HG02970 (cell line): ENCODE data around the gene PHTF2.
"Not testable (repeated sequence)": the region's sequence is repeated elsewhere in the genome, so short reads cannot be mapped to it uniquely, and the experiment has no call there.

Experiments used
- ATAC-seq: cut with Tn5 transposase; IDR thresholded peaks from one replicate; pipeline ENCODE4 v1.9.1; 2021; ENCODE audit warnings: mild to moderate bottlenecking, moderate library complexity, moderate number of reproducible peaks; ENCODE audit not compliant: unreplicated experiment, low FRiP score

Gene PHTF2

DNA sequence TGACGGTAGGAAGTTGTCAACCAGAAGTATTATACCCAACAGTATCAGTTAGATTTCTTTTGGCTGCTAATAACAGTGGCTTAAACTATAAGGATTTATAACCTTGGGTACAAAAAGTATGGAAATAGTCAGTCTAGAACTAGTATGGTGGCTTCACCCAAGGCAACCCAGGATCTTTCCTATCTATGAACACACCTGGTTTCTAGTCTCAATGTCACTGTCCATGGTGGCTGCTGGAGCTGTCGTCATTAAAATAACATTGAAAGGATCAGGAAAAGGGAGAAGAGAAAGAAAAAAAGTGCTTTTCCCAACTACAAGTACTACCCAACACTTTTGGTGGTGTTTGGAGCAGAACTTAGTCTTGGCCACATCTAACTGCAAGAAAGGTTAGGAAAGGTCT, 27.7 kb downstream of the PHTF2 start:
- no peak for ATAC-seq

DNA sequence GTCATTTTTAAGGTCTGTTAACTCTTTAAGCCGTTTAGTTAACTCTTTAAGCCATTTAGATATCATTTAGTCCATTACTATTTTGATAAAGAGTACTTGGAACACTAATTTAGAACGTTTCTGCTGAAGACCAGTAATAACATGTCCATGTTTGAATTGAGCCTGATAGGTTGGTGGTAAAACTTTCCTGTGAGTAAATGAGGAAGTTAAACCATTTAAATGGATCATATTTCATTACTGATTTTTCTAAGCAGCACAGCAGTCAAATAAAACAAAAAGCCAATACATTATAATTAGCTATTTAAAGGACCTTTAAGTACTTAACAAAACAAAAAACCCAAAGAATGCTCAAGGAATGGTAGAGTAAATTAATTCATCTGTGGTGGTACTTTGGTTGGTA, 29.4 kb downstream of the PHTF2 start:
- ATAC-seq: no peak

DNA sequence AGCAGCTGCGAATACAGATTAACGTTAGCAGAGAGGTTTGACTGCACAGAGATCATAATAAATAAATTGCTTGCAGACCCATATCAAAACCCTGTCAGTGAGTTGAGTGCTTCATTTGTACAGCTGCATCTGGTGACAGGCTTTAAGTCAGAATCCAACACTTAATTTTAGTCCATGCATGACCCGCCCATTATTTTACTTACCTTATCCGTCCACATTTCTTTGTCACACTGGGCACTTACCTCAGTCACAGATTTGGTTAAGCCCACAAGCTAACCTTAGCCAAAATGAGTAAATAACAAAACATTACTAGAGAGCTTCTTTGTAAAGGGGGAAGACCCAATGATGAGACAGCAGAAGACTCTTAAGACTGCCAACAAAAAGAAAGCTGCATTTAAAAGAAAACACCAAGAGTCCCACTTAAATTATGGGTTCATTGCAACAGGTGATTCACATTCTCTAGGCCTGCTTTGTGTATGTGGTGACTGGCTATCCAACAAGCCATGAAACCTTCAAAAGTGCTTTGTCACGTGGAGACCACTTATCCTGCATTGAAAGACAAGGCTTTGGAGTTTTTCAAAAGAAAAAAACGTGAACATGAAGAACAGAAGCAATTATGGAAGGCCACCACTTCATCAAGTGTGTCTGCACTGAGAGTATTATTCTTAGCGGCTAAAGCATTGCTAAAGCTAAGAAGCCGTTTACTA, 32.2 kb downstream of the PHTF2 start:
- no peak for ATAC-seq

GRCh38 chr7:77831481-77831880, 32.9 kb downstream of the PHTF2 start:
- no peak for ATAC-seq

- ATAC-seq: no peak
Measured at GRCh38 chr7:77831953-77832352, 33.4 kb downstream of the PHTF2 start.

GRCh38 chr7:77833136-77833535, 34.6 kb downstream of the PHTF2 start:
- ATAC-seq: no peak

DNA sequence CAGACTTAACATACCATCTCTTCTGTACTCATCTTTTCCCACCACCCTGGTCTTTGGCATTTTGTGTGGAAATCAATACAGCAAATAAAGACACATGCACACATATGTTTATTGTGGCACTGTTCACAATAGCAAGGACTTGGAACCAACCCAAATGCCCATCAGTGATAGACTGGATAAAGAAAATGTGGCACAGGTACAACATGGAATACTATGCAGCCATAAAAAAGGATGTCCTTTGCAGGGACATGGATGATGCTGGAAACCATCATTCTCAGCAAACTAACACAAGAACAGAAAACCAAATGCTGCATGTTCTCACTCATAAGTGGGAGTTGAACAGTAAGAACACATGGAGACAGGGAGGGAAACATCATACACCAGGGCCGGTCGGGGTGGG, 37.9 kb downstream of the PHTF2 start:
- ATAC-seq: not testable (repeated sequence)

GRCh38 chr7:77837275-77837674, 38.7 kb downstream of the PHTF2 start:
- no peak for ATAC-seq

GRCh38 chr7:77837966-77838365, 39.4 kb downstream of the PHTF2 start:
- ATAC-seq: no peak

DNA sequence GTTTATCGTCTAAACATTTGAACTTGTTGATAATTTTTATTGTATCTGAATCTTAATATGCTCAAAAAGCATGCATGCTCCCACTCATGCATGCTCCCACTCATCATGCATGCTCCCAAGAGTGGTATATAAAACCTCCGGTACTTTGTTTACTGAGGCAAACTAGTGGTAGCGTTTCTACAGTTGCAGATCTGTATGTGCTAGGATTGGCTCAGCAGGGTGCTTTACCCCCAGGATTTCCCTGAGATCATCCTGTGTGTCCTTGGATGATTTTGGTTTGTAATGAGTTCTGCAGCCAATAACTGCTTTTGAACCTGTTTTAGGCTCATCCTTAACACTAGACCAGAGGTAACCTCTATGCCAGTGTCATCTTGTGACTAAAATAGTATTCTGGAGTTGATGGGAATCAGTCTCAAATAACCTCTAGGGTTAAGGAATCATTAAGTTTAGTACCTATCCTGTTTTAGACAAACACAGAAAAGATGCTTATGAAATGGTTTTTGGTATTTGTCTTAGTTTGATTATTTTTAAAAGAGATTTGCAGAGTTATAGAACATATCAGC, 40.4 kb downstream of the PHTF2 start:
- no peak for ATAC-seq

GRCh38 chr7:77839919-77840318, 41.3 kb downstream of the PHTF2 start:
- ATAC-seq: no peak

- no peak for ATAC-seq
Measured at GRCh38 chr7:77843194-77843593, 44.6 kb downstream of the PHTF2 start.

- no peak for ATAC-seq
Measured at GRCh38 chr7:77846317-77847092, 47.9 kb downstream of the PHTF2 start.

- no peak for ATAC-seq
Measured at GRCh38 chr7:77855371-77856083, 57.0 kb downstream of the PHTF2 start.

GRCh38 chr7:77858278-77858677, 59.7 kb downstream of the PHTF2 start:
- ATAC-seq: no peak

DNA sequence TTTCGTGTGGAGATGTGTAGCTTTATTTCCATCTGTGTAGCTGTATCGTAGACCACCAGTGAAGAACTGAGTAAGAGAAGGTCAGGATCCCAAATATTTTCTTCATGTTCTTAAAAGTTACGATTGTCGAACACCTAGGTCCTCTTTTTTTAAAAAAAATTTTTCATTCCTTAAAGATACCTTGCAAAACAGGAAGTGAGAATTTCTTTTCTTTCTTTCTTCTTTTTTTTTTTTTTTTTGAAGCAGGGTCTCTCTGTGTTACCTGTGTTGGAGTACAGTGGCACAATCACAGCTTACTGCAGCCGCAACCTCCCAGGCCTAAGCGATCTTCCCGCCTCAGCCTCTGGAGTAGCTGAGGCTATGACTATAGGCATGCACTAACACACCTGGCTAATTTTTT, 60.8 kb downstream of the PHTF2 start:
- ATAC-seq: no peak

DNA sequence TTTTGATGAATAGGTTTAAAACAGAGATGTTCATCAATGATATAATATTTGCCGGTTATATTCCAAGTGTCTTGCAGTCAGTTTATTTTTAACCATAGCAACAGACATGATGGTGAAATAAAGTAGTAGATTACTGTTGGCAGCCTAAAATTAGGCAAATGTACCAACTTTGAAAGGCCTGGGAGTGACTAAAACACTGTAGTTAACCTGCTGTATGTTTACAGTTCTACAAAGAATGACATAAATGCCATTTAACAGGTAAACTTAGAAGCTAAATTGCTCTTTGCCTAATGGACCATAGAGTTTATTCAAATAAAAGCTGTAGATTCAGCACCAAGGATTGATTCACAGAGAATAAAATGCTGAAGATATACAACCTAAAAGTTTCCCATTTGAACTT, 64.1 kb downstream of the PHTF2 start:
- ATAC-seq: no peak

GRCh38 chr7:77863860-77864259, 65.3 kb downstream of the PHTF2 start:
- no peak for ATAC-seq

DNA sequence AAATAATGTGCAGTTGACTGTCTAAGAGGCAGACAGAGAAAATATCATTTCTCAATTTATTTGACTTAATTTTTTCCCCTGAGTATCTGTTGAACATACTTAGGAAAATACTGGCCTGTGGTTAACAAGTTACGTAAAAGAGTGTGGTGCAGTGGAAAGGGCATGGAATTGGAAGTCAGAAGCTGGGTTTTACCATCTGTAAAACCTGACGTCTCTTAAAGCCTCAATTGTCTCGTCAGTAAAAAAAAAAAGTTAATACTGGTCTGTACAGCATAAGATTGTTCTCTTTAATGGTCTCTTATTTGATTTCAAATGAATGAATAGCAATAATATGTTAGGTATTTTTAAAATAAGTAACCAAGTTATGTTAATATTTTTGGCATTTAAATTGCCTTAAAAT, 67.8 kb downstream of the PHTF2 start:
- no peak for ATAC-seq

GRCh38 chr7:77866786-77867536, 68.4 kb downstream of the PHTF2 start:
- ATAC-seq: no peak

- ATAC-seq: no peak
Measured at GRCh38 chr7:77867537-77867865, 68.9 kb downstream of the PHTF2 start.
